NB4 (cell line): ENCODE data around the gene RAD51B.

ENCODE experiments used
- CTCF ChIP-seq: IDR thresholded peaks from one replicate; pipeline ENCODE4 v1.5.1; 2012; ENCODE audit warnings: low read depth, low read length
- MAX ChIP-seq: IDR thresholded peaks from 2 replicates; pipeline ENCODE4 v1.6.1; 2011; ENCODE audit warnings: low read depth, low read length
- MYC ChIP-seq: IDR thresholded peaks from 2 replicates; pipeline ENCODE4 v1.6.1; 2011; ENCODE audit warnings: low read depth, low read length
- POLR2A ChIP-seq: IDR thresholded peaks from 2 replicates; pipeline ENCODE4 v1.6.1; 2011; ENCODE audit warnings: mild to moderate bottlenecking; ENCODE audit not compliant: insufficient read length; ENCODE audit errors: extremely low read depth

- TF ChIP-seq CTCF (no peak), POLR2A (no peak), MAX (no peak), MYC (no peak)
These were observed 449.1 kb downstream of the RAD51B start for GRCh38 chr14:68268719-68269118.
